Stimulated activated CD4-positive, alpha-beta T cell treated with anti-CD3 and anti-CD28 coated beads, Interleukin-4, amount 100 ng/mL, for 1 hour (primary cell): ENCODE data around the gene DLX3.
A peak's percentile ranks its signal among the peaks of the same experiment; 100 is the strongest.

Experiments
- DNase-seq: peaks from one replicate; pipeline ENCODE4 v3.0.0-alpha.2; 2020

DLX3 gene

GRCh38 chr17:50023520-50023919 lies 28.5 kb upstream of the DLX3 start:
- DNase-seq: no peak

DNA sequence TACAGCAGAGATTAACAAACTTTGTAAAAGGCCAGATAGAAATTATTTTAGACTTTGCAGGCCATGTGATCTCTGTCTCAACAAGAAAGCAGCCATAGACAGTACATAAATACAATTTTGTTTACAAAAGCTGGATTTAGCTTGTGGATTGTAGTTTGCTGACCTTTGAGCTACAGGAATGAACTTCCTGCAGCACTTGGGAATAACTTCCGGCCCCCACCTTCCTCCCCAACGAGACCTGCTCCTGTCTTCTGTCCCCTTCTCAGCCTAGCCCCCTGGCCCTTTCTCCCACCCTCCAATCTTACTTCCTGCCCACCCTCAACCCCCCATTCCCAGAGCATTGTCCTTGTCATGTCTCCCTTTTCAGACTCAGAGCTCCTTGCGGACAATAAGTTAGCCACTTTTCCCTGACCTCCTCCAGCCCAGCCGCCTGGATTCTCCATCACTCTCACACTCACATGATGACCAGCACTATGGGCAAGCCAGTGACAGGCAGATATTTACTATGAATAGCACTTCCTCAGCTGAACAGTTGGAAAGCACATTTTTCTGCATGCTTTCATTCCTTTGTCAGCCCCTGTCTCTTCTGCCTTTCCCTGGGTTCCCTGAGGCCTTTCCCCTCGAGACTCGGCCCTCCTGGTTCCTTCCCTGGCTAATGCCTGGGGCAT lies 27.6 kb upstream of the DLX3 start:
- no peak for DNase-seq

GRCh38 chr17:50021681-50022370 lies 26.8 kb upstream of the DLX3 start:
- no peak for DNase-seq

DNA sequence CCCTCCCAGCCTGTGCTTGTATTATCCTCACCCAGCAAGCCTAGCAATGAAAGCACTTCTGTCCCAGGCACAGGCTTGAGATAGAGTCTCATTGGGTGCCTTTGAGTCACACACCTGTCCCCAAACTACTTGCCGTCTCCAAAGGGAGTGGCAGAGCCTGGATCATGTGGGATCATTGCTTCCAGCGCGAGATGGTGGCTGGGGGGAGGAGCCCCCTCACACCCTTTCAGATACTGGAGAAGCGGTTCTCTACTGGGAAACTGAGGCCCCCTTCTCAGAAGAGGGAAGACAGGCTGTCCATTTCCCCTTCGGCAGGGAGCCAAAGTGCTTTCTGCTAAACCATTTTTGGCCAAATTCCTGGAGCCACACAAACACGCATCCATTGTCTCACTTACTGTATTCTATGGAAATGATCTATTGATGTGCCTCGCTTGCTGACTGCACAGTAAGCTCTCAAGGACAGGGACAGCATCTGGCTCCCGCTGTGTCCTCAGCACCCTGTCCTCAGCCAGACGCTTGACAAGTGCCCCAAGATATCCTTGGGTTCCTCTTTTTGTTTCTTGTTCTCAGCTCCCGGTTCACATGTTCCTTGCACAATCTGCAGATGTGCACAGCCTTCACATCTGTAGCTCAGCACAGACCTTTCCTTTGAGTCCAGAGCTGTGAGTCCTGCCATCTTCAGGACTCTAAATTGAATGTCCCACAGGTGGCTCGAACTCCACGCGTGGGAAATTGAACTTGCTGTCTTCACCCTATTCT lies 26.0 kb upstream of the DLX3 start:
- no peak for DNase-seq

- DNase-seq: no peak
Observed at GRCh38 chr17:50018909-50019308, 23.9 kb upstream of the DLX3 start.

DNA sequence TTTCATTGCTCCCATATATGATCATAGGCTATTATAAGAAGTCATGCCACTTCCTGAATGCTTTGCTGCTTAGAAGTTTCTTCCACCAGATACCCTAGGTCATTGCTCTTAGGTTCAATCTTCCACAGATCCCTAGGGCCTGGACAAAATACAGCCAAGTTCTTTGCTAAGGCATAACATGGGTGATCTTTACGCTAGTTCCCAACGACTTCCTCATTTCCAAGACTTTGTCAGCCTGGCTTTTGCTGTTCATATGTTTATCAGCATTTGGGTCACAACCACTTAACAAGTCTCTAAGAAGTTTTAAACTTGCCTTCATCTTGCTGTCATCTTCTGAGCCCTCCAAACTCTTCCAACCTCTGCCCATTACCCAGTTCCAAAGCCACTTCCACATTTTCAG lies 20.1 kb upstream of the DLX3 start:
- no peak for DNase-seq

DNA sequence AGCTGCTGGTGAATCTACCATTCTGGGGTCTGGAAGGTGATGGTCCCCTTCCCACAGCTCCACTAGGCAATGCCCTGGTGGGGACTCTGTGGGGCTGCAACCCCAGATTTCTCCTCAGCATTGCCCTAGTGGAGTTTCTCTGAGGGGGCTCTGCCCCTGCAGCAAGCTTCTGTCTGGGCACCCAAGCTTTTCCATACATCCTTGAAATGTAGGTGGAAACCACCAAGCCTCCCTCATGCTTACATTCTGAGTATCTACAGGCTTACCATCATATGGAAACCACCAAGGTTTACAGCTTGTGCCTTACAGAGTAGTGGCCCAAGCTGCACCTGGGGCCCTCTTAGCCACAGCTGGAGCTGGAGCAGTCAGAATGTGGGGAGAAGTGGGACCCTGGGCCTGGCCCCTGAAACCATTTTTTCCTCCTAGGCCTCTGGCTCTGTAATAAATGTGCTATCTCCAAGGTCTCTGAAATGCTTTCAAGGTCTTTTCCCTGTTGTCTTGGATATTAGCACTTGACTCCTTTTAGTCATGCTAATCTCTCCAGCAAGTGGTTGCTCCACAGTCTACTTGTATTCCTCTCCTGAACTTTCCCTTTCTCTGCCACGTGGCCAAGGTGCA lies 19.6 kb upstream of the DLX3 start:
- DNase-seq: no peak

GRCh38 chr17:50013079-50013478 lies 18.1 kb upstream of the DLX3 start:
- DNase-seq: no peak

DNA sequence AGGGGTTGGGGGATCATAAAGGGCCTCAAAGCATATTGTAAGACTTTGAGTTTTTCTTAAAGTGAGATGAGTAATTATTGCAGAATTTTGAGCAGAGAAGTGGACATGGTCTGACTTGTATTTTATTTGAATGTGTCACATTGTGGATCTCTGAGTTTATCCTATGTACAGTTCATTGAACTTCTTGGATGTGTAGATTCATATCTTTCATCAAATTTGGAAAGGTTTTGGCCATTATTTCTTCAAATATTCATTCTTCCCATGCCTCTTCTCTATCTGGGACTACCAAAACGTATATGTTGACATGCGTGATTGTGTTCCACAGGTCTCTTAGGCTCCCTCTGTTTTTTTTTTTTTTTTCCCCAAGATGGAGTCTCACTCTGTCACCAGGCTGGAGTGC lies 14.3 kb upstream of the DLX3 start:
- DNase-seq: no peak

- no peak for DNase-seq
Observed at GRCh38 chr17:50003911-50004310, 8.9 kb upstream of the DLX3 start.

DNA sequence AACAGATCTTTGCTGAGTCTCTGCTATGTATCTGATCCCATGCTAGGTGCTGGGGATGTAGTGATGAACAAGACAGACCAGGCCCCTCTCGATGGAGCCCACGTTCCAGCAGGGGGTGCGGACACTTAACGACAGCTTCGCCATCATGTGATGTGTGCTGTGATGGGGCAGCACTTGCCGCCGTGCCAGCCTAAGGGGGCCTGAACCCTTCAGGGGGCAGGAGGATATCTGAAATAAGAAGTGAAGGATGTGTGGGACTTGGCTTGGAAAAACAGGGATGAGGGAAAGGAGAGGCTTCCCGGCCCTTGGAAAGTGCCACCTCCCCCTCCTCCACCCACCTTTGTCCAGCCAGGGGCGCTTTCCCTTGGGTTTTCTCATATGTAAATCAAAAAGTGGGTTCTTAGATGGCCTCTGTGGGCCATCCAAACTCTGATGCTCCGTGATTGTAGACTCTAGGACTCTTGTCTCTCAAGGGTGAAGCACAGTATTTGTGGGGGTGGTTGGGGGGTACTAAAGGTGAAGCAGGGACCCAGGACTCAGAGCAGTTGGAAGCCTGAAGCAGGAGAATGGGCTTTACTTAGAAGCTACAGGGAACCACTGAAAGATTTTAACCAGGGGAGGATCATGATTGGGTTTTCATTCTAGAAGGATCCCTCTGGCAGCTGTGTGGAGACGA lies 4.0 kb upstream of the DLX3 start:
- no peak for DNase-seq

- DNase-seq: peak; percentile 74
Observed at GRCh38 chr17:49997773-49998703, 3.0 kb upstream of the DLX3 start.

DNA sequence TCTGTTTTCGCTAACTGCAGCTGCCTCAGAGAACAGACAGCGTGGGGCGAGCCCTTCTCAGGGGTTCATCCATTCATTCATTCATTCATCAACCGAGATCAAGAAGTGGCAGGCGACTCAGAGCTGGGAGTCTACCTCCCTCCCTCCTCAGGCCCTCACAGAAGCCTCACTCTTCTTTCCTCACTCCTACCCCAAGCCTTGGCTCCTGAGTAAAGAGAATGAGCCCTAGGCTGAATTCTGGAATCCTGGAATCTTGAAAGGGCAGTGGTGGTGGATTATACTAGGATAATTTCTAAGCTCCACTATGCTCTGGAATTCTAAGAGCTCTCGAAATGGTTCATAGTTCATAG lies 2.3 kb upstream of the DLX3 start:
- DNase-seq: no peak

- DNase-seq: peak; percentile 74
Observed at GRCh38 chr17:49996495-49997300, 1.7 kb upstream of the DLX3 start.

DNA sequence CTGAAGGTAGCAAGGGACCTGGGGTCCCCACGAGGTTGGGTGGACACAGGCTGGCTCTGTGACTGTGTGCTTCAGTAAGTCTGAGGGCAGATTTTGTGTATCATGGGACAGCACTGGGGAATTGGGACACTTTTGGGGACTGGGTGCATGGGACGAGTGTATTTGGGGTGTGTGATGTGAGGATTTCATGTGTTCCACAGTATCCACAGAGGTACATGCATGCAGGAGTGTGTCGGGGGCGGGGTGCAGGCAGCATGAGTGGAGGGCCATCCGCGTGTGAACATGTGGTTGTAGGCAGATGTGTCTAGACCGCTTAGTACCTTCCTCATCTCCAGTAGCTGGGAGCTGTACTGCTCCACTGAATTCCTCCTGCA lies 1.1 kb upstream of the DLX3 start:
- no peak for DNase-seq

GRCh38 chr17:49994085-49995054 lies 654 bp downstream of the DLX3 start:
- peak; percentile 11 for DNase-seq

DNA sequence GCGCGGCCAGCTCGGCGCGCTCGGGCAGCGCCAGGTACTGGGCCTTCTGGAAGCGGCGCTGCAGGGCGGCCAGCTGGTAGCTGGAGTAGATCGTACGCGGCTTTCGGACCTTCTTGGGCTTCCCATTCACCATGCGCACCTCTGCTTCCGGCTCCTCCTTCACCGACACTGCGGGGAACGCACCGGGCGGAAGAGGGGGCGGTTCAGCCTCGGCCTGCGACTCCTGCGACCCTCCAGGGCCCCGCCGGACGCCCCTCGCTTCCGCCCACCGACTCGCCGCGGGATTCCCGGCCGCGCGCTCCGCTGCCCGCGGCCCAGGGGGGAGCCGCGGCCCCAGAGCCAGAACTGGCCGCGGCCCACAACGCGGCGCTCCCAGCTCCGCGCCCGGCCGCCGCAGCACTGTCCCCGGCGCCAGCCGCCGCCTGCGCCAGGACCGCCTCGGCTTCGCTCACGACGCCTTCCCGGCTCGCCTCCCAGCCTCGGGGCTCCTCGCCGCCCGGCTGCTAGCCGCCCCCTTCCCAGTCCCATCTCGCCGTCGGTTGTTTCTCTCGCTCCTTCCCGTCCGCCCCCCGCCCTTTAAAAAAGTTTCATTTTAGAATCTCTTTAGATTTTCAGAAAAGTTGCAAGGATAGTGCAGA lies 1.5 kb downstream of the DLX3 start:
- DNase-seq: peak; percentile 37

DNA sequence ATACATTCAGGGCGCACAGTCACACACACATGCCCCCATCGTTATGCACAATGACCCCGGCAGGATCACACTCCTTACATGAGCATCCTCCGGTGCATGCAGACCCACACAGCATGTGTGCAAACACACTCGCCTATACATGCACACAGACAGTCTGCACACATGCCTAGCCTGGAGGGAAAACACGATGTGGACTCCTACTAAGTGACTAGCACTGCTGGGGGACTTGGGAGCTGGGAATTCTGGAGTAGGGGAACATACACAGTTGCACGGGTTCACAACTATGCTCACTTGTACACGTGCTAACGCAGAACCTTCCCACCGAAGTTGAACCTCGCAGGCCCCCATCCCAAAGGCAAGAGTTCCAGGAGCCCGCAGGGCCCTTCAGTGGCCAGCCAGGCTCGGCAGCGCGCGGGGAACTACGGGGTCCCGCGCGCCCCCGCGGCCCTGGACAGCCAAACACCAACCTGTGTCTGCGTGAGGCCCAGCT lies 2.0 kb downstream of the DLX3 start:
- DNase-seq: no peak
